HG03571 (cell line): ENCODE measurements around the gene ATP6AP1.
"Not testable (repeated sequence)": the region's sequence is repeated elsewhere in the genome, so short reads cannot be mapped to it uniquely, and the experiment has no call there.

ENCODE experiments used
- ATAC-seq: cut with Tn5 transposase; IDR thresholded peaks from one replicate; pipeline ENCODE4 v1.9.1; 2021; ENCODE audit not compliant: unreplicated experiment

ATP6AP1 gene

DNA sequence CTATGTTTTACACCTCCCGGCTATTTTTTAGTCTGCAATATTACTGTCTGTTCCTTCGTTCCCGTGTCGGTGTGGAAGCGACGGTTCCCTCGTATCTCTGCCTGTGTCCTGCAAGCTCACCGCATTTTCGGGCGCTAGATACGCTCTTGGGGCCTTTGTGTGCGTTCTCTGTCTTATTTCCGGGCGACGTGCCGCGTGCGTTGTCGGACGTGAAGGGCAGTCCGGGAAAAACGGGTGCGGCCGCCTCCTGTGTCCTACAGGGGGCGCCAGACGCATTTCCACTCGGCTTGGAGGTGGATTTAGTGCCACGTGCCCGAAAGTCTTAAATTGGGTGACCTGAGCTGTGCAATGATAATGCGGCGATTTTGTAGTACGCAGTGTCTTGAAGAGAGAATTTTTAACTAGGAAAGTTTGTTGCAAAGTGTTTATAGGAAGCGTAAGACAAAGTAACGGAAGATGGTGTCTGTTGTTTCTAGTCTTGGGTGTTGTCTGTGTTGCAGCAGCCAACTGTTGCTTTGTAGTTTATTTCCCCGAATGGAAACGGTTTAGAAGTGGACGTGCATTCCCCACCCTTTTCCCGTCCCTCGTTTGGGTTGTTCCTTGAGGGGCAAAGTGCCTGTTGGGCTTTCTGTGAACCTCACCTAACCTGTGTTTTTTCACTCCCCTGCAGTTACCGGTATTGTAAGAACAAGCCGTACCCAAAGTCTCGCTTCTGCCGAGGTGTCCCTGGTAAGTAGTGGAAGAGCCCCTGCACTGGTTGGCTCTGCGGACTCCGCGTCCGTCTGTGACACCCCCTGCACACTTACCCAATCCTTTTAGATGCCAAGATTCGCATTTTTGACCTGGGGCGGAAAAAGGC, 29.6 kb upstream of the ATP6AP1 start:
- no peak for ATAC-seq

DNA sequence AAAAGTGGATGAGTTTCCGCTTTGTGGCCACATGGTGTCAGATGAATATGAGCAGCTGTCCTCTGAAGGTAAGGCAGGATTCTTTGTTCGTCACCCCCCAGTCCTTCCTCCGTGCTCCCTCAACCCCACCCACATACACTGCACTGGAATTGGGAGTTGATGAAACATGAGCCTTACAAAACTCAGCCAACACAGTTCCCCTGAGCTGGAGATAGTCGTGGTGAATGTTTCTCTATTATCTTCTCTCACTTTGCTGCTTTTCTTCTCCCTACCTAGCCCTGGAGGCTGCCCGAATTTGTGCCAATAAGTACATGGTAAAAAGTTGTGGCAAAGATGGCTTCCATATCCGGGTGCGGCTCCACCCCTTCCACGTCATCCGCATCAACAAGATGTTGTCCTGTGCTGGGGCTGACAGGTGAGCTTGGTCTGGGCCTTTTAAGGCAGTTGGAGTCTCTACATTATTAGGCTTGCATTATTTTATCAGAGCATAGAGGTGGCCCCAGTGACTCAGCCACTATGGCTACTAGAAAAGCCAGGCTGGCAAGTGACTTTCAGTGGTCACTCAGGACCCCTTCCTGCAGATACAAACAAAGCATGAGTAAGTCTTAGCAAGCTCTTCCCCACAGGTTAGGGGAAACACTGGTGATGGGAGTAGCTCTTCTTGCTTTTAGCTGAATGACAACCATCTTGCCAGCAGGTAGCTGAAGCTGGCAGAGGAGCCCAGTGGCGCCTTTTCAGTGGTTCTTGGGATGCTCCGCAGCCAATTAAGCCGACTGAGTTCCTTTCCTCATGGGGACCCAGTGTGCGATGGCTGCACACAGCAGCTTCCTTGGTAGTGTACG, 28.7 kb upstream of the ATP6AP1 start:
- ATAC-seq, result no peak

DNA sequence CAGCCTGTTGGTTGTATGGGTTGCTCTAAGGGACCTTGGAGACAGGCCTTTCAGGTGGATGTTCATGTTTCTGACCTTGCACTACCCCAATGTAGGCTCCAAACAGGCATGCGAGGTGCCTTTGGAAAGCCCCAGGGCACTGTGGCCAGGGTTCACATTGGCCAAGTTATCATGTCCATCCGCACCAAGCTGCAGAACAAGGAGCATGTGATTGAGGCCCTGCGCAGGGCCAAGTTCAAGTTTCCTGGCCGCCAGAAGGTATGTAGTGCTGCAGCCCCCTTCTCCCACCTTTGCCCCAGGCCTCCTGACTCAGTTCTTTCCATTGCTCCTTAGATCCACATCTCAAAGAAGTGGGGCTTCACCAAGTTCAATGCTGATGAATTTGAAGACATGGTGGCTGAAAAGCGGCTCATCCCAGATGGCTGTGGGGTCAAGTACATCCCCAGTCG, 28.1 kb upstream of the ATP6AP1 start:
- not testable (repeated sequence) for ATAC-seq

DNA sequence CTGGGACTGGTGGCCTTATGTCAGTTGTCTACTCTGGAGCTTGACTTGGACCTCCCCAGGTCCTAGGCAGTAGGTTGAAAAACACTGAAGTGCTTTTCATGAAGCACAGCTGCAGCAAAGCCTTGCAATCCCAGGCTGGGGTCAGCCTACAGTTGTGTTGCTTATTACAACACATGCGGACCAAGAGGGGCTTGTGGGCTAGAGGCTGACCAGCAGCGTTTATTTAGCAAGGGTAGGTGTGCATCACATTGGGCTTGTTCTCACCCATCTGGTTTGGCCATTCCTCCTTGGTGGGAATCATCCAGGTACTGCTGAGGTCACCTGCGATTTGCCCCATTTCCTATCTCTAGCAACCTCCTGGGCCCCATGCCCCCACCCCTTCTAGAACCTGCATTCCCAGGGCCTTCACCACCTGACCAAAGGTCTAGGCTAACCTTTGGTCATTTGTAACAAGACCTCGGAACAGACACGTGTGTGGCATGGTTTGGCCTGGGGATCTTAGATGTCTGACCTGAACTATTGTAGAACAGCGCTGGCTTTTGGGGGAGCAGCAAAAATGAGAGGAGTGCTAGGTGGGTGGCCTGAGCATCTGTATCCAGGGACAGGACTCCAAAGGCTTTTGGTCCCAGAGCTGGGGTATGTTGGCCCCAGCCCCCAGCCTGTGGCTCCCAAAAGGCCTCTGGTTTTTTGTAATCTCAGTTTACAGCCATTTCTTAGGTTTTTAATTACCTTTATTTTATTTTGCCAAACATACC, 27.3 kb upstream of the ATP6AP1 start:
- no peak for ATAC-seq

GRCh38 chrX:154401918-154402621, 26.4 kb upstream of the ATP6AP1 start:
- ATAC-seq, result no peak

GRCh38 chrX:154402622-154403127, 25.8 kb upstream of the ATP6AP1 start:
- ATAC-seq, result no peak

DNA sequence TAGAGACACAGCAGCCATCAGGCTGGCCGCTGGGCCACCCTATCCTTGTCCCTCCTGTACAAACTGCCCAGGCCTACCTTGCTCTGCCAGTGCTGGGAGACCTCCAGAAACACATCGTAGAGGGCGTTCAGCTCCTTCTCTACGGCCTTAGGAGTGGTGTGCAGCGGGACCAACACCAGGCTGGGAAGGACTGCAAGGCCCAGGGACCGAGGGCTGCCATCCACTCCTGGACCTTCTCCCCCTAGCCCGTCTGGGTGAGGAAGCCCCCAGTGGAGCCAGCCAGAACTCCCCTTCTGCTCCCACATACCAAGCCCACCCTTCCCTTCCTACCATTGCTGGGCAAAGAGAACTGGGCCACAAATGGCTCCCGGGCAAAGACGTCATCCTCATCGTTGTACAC, 25.3 kb upstream of the ATP6AP1 start:
- ATAC-seq, result no peak

DNA sequence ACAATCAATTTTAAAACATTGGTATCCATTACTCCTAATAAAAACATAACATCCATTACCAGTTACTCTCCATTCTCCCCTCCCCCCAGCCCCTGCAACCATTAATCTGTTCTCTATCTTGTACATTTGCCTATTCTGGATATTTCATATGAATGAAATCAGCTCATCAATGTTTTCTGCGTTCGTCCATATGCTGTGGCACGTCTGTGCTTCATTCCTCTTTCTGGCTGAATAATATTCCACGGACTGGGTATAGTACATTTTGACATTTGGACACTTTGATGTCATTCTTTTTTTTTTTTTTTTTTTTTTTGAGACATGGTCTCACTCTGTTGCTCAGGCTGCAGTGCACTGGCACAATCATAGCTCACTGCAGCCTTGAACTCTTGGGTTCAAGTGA, 24.6 kb upstream of the ATP6AP1 start:
- no peak for ATAC-seq

DNA sequence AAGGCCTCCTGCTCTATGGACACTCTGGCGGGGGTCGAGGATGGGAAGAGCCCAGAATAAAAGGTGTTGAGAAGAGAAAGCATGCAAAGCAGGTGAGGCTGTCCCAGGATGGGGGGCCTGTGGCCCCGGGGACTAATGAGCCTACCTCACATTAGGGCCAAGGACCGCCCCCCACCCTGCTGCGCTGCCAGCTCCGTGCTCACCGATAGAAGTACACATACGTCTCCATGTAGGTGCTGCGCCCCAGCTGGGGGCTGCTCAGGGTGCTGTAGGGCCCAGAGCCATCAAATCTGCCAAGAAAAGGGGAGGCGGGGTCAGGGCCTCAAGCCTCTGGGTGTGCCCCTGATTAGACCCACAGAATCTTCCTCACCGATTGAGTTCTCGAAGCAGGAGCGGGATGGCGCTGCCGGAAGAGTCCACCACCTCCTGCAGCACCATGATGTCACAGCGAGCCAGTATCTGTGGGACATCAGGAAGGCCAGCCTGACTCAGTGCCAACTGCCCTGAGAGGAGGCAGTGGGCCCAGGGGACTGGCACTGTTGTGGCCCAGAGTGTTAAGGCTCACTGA, 23.8 kb upstream of the ATP6AP1 start:
- ATAC-seq, result no peak

GRCh38 chrX:154408659-154409221, 19.7 kb upstream of the ATP6AP1 start:
- ATAC-seq, result no peak

DNA sequence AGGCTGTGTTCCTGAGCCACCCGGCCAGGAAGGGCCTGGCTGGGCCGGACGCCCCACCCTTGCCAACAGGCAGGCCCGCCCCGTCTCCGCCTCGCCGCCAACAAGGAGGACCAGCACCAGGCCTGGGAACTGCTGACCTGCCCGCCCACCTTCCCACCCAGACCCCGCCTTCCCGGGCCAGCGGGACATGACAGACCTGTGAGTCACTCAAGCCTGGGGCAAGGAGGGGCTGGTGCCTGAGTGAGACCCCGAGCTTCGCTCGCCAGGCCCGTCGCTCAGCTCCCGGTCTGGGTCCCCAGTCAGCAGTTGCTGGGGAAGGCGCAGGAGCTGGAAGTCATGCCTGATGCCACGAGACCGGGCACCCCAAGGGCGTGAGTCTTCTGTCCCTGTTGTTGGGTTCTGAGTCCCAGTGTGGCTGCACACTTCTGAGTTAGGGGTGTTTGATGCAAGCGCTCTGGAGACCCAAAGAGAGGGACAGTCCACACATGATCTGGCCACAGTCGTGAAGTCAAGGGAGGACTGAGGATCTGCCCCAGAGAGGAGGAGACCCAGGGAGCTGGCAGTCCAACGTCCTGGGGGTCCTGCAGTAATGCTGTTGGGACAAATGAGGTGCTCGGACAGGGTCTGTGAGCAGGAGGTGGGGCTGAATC, 19.1 kb upstream of the ATP6AP1 start, which contains the start of gene DNASE1L1:
DNASE1L1 (minus strand) TSS at position 33 of the 650 bp plus-strand sequence. CDS start 3,686 bp downstream, outside the sequence.
- ATAC-seq, result no peak

GRCh38 chrX:154411981-154412340, 16.5 kb upstream of the ATP6AP1 start:
- peak; percentile 60 for ATAC-seq

- no peak for ATAC-seq
These were observed 16.0 kb upstream of the ATP6AP1 start for GRCh38 chrX:154412468-154412867.

DNA sequence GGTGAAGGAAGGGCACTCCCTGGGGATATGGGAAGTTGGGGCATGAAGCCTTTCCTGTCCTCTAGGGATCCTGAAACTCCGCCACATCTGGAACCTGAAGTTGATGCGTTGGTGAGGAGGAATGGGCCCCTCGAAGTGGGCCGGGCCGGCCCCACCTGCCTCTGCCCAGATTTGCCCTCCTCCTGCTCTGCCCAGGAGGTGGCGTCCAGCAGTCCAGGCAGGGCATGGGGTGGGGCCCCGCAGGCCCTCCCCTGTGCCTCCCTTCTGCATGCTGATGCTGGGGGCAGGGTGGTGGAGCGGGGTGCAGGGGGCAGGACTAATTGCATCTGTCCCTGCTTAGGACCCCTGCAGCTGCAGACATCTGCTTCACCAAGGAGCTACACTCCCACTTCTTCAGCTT, 15.3 kb upstream of the ATP6AP1 start:
- no peak for ATAC-seq

GRCh38 chrX:154417157-154417556, 11.3 kb upstream of the ATP6AP1 start:
- no peak for ATAC-seq

DNA sequence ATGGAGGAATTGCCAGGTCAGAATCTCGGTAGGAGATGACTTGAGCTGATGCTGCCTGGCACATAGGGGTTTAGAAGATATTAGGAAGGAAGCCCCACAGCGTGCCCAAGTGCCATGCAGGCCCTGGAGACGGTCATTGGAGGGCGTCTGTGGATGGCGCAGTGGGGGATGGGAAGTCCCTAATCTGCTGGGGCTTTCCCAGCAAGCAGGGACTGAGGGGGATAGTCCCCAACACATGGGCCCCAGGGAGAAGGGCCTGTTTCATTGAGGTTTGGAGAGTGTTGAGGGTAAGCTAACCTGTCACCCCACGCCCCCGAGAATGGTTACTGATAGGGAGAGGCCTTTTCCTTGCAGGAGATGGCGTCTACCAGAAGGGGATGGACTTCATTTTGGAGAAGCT, 9.3 kb upstream of the ATP6AP1 start:
- ATAC-seq, result no peak

- no peak for ATAC-seq
These were observed 8.6 kb upstream of the ATP6AP1 start for GRCh38 chrX:154419688-154420401.

DNA sequence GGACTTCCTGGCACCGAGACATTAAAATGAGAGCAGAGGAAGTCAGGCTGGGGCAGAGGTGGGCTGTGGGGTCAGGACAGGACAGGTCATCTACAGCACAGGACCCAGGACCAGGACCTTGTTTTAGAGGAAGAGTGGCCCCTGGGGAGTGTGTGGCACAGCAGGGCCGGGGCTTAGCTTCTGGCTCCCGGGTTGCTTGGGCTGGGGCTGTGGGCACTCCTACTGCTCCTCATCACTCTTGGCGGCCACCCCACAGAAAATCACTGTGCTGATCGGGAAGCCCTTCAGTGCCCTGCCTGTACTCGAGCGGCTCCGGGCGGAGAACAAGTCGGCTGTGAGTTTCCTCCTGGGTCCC, 8.1 kb upstream of the ATP6AP1 start:
- ATAC-seq, result no peak
